ENCODE results near the gene COMMD4. TPM values are rescaled to one million over a fixed set of nuclear protein-coding genes. Genes with fewer than 3 reads are reported as not detected.
"Not testable (repeated sequence)": the region's sequence is repeated elsewhere in the genome, so short reads cannot be mapped to it uniquely, and the experiment has no call there.

The COMMD4 gene
- total and polyA plus RNA-seq, 2 donors from 2014 or later, result 67.6 to 162 TPM

DNA sequence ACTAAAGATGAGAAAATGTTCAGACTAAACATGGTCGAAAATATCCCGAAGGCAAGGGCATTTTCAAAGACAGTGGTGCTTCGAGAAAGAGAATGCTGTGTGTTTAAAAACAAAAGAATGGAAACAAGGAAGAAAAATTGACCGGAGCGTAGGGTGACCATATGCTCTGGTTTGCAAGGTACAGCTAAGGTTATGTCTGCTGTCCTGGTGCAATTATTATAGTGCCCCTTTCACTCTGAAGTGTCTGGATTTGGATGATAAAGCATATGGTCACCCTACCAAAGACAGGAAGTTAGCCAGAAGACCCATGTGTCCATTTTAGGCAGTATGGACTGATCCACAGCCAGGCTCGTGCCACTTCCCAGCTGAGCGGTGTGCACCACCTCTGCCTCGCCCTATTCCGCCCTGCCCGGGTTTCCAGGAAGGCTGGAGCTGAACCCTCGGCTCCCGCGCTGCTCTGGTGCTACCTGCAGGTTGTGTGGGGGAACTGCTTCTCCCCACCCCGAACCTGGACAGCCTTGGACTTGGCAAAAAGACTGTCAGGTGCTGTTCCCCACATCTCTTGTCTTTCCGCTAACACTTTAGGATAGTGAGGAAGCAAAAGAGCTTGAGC, 28.0 kb upstream of the COMMD4 start:
- intact Hi-C loops (cut with DNase I), result no loop called here
- Histone ChIP-seq H3K9ac (ENCODE audit: low read length in 3 of 3) (no peak overlapping the region), H3K4me1 (ENCODE audit: control insufficient read depth in 2 of 3, insufficient read depth in 2 of 3, low read depth in 1 of 3, low read length in 3 of 3) (no peaks in the 10 kb centered on the region), H3K27me3 (ENCODE audit: control insufficient read depth, insufficient read depth, low read length) (peaks cover 2% of the 10 kb centered on the region), H3K27ac (ENCODE audit: low read depth in 2 of 2, low read length in 2 of 2) (no peak overlapping the region), H3K9me3 (ENCODE audit: control insufficient read depth in 2 of 3, insufficient read depth in 1 of 3, low read length in 3 of 3) (no peaks in the 10 kb centered on the region), H3K36me3 (ENCODE audit: control insufficient read depth in 2 of 3, insufficient read depth in 3 of 3, low read length in 3 of 3) (no peaks in the 10 kb centered on the region), H3K4me3 (ENCODE audit: low read length in 3 of 3) (no peak overlapping the region)
- TF ChIP-seq, protein P1, sequence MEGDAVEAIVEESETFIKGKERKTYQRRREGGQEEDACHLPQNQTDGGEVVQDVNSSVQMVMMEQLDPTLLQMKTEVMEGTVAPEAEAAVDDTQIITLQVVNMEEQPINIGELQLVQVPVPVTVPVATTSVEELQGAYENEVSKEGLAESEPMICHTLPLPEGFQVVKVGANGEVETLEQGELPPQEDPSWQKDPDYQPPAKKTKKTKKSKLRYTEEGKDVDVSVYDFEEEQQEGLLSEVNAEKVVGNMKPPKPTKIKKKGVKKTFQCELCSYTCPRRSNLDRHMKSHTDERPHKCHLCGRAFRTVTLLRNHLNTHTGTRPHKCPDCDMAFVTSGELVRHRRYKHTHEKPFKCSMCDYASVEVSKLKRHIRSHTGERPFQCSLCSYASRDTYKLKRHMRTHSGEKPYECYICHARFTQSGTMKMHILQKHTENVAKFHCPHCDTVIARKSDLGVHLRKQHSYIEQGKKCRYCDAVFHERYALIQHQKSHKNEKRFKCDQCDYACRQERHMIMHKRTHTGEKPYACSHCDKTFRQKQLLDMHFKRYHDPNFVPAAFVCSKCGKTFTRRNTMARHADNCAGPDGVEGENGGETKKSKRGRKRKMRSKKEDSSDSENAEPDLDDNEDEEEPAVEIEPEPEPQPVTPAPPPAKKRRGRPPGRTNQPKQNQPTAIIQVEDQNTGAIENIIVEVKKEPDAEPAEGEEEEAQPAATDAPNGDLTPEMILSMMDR (IDR thresholded peaks at IDR 0.05; ENCODE audit: borderline replicate concordance, extremely low read depth, insufficient read depth), result peak; percentile 35
- DNase-seq (peak in 4 of 5 donors; percentile 48 to 67 (median 64)), FAIRE-seq (no peak)

DNA sequence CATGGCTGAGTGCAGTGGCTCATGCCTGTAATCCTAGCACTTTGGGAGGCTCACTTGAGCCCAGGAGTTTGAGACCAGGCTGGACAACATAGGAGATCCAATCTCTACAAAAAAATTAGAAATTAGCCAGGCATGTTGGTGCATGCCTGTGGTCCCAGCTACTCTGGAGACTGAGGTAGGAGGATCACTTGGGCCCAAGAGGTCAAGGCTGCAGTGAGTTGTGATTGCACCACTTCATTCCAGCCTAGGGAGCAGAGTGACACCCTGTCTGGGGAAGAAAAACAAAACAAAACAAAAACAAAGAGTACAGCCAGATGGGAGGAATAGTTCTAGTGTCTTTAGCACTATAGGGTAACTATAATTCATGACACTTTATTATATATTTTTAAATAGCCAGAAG, 26.2 kb upstream of the COMMD4 start:
- no peaks in the 10 kb centered on the region for H3K4me1 ChIP-seq (ENCODE audit: control insufficient read depth in 2 of 3, insufficient read depth in 2 of 3, low read depth in 1 of 3, low read length in 3 of 3)
- H3K36me3 ChIP-seq (ENCODE audit: control insufficient read depth in 2 of 3, insufficient read depth in 3 of 3, low read length in 3 of 3), result no peaks in the 10 kb centered on the region
- no peak for FAIRE-seq
- no peak overlapping the region for H3K9ac ChIP-seq (ENCODE audit: low read length in 3 of 3)
- H3K4me3 ChIP-seq (ENCODE audit: low read length in 3 of 3), result no peak overlapping the region
- no peak for DNase-seq
- H3K9me3 ChIP-seq (ENCODE audit: control insufficient read depth in 2 of 3, insufficient read depth in 1 of 3, low read length in 3 of 3), result no peaks in the 10 kb centered on the region
- H3K27ac ChIP-seq (ENCODE audit: low read depth in 2 of 2, low read length in 2 of 2), result no peak overlapping the region
- peaks cover 2% of the 10 kb centered on the region for H3K27me3 ChIP-seq (ENCODE audit: control insufficient read depth, insufficient read depth, low read length)
- TF ChIP-seq, protein P1 (IDR thresholded peaks at IDR 0.05; ENCODE audit: borderline replicate concordance, extremely low read depth, insufficient read depth), result no peak
- intact Hi-C loops (cut with DNase I), result no loop called here

DNA sequence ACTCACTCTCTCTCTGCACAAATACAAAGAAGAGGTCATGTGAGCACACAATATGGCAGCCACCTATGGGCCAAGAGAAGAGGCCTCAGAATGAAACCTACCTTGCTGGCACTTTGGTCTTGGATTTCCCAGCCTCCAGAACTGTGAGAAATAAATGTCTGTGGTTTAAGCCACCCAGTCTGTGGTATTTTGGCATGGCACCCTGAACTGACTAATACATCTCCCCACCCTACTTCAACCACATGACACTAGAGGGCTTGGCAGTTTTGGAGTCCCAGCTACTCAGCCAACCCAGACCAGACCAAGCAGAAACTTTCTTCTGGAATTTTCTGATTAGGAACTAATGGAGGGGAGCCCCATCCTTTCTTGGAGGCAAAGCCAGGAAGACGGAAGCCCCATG, 23.3 kb upstream of the COMMD4 start:
- H3K4me1 ChIP-seq (ENCODE audit: control insufficient read depth in 2 of 3, insufficient read depth in 2 of 3, low read depth in 1 of 3, low read length in 3 of 3); H3K9ac ChIP-seq (ENCODE audit: low read length in 3 of 3); FAIRE-seq; H3K9me3 ChIP-seq (ENCODE audit: control insufficient read depth in 2 of 3, insufficient read depth in 1 of 3, low read length in 3 of 3); H3K27ac ChIP-seq (ENCODE audit: low read depth in 2 of 2, low read length in 2 of 2); H3K36me3 ChIP-seq (ENCODE audit: control insufficient read depth in 2 of 3, insufficient read depth in 3 of 3, low read length in 3 of 3); H3K4me3 ChIP-seq (ENCODE audit: low read length in 3 of 3); intact Hi-C loops (cut with DNase I); H3K27me3 ChIP-seq (ENCODE audit: control insufficient read depth, insufficient read depth, low read length); DNase-seq: not testable (repeated sequence)

DNA sequence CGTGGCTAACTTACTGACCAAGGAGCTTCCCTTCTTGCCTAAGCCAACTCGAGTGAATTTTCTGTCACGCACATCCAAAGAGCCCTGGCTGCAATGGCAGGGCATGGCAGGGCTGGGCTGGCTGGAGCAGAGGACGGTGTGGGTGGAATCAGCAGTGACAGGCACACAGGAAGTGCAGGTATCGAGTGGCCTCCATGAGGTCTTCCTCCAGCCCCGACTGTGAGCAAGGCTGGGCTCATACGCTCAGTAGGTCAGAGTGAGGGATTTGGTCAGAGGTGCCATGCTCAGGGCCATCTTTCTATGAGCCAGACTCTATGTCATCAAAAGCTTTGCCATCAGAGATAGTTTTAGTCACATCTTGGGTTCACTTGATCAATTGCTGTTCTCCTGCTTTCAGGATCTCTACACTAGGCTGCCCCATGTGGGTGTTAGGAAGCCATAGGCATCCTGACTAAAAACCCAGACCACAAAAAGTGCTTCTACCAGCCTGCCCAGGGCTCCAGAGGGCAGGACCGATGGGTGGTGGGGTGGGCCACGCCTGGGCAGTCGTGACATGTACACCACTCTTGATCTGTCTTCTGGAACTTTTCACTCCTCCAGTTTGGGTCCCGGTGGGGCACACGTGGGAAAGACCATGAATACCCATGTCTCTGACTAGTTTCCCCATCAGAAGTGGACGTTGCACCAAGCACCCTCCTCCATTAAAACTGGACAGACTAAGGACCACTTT, 22.6 kb upstream of the COMMD4 start:
- FAIRE-seq (no peak), DNase-seq (no peak)
- no peaks in the 10 kb centered on the region for H3K27me3 ChIP-seq (ENCODE audit: control insufficient read depth, insufficient read depth, low read length)
- intact Hi-C loops (cut with DNase I), result no loop called here
- no peak overlapping the region for H3K9ac ChIP-seq (ENCODE audit: low read length in 3 of 3)
- H3K9me3 ChIP-seq (ENCODE audit: control insufficient read depth in 2 of 3, insufficient read depth in 1 of 3, low read length in 3 of 3), result no peaks in the 10 kb centered on the region
- no peaks in the 10 kb centered on the region for H3K36me3 ChIP-seq (ENCODE audit: control insufficient read depth in 2 of 3, insufficient read depth in 3 of 3, low read length in 3 of 3)
- H3K4me1 ChIP-seq (ENCODE audit: control insufficient read depth in 2 of 3, insufficient read depth in 2 of 3, low read depth in 1 of 3, low read length in 3 of 3), result no peaks in the 10 kb centered on the region
- TF ChIP-seq, protein P1 (IDR thresholded peaks at IDR 0.05; ENCODE audit: borderline replicate concordance, extremely low read depth, insufficient read depth), result no peak
- no peak overlapping the region for H3K4me3 ChIP-seq (ENCODE audit: low read length in 3 of 3)
- H3K27ac ChIP-seq (ENCODE audit: low read depth in 2 of 2, low read length in 2 of 2), result no peak overlapping the region
